GM23248 (cell line): ENCODE results near the gene SFT2D3. TPM values are rescaled to one million over a fixed set of nuclear protein-coding genes. Genes with fewer than 3 reads are reported as not detected.

Experiments
- DNase-seq: peaks from one replicate; pipeline ENCODE4 v3.0.0-alpha.2; 2015
- H2AFZ ChIP-seq: fragments of 200-600 bp; sonication (generic); 2 replicates; pipeline ENCODE4 v1.6.1; 2016; ENCODE audit warnings: antibody characterized with exemption
- H3F3A ChIP-seq: fragments of 200-600 bp; sonication (generic); 2 replicates; pipeline ENCODE4 v1.6.1; 2016; ENCODE audit warnings: mild to moderate bottlenecking, antibody characterized with exemption, mixed run types; ENCODE audit not compliant: insufficient read depth
- H3K27ac ChIP-seq: fragments of 200-600 bp; sonication (generic); 2 replicates; pipeline ENCODE4 v1.5.1; 2016; ENCODE audit warnings: mild to moderate bottlenecking
- H3K27me3 ChIP-seq: fragments of 200-600 bp; sonication (generic); replicated peaks from 2 replicates; pipeline ENCODE4 v1.6.1; 2016; ENCODE audit warnings: mild to moderate bottlenecking; ENCODE audit not compliant: insufficient read depth
- H3K36me3 ChIP-seq: fragments of 200-600 bp; sonication (generic); 2 replicates; pipeline ENCODE4 v1.6.1; 2016; ENCODE audit warnings: low read depth, mild to moderate bottlenecking
- H3K4me1 ChIP-seq: fragments of 200-600 bp; sonication (generic); 2 replicates; pipeline ENCODE4 v1.6.1; 2016; ENCODE audit warnings: mild to moderate bottlenecking; ENCODE audit not compliant: insufficient read depth
- H3K4me2 ChIP-seq: fragments of 200-600 bp; sonication (generic); one replicate; pipeline ENCODE4 v1.6.1; 2016; ENCODE audit warnings: mild to moderate bottlenecking; ENCODE audit not compliant: unreplicated experiment
- H3K4me3 ChIP-seq: fragments of 200-600 bp; sonication (generic); 2 replicates; pipeline ENCODE4 v1.5.1; 2016; ENCODE audit warnings: mild to moderate bottlenecking
- H3K79me2 ChIP-seq: fragments of 200-600 bp; sonication (generic); 2 replicates; pipeline ENCODE4 v1.6.1; 2016; ENCODE audit warnings: mild to moderate bottlenecking; ENCODE audit not compliant: insufficient read depth
- H3K9ac ChIP-seq: fragments of 200-600 bp; sonication (generic); 2 replicates; pipeline ENCODE4 v1.6.1; 2016; ENCODE audit warnings: mild to moderate bottlenecking
- H3K9me2 ChIP-seq: fragments of 200-600 bp; sonication (generic); 2 replicates; pipeline ENCODE4 v1.6.1; 2016; ENCODE audit warnings: mixed run types, mild to moderate bottlenecking, moderate library complexity; ENCODE audit not compliant: insufficient read depth
- H3K9me3 ChIP-seq: fragments of 200-600 bp; sonication (generic); one replicate; pipeline ENCODE4 v1.6.1; 2017; ENCODE audit warnings: low read depth
- H4K20me1 ChIP-seq: fragments of 200-600 bp; sonication (generic); 2 replicates; pipeline ENCODE4 v1.6.0; 2016; ENCODE audit not compliant: insufficient read depth
- EZH2 ChIP-seq: fragments of 200-600 bp; sonication (generic); IDR thresholded peaks from 2 replicates; pipeline ENCODE4 v1.6.1; 2018; ENCODE audit warnings: antibody characterized with exemption, mild to moderate bottlenecking; ENCODE audit not compliant: insufficient read depth, poor library complexity, severe bottlenecking
- EZH2phosphoT487 ChIP-seq: fragments of 200-600 bp; sonication (generic); IDR thresholded peaks from 2 replicates; pipeline ENCODE4 v1.6.1; 2018; ENCODE audit warnings: antibody characterized with exemption, moderate library complexity, mild to moderate bottlenecking, low read depth; ENCODE audit not compliant: insufficient read depth
- WGBS, 2 experiments: methylation state at CpG; one replicate each; pipeline ENCODE4 v1.1.6; 2015 to 2017; ENCODE audit warnings: low lambda C conversion rate in 2 of 2, low coverage in 1 of 2; ENCODE audit errors: missing lambda C conversion rate in 2 of 2; 5-methylcytosine and 5-hydroxymethylcytosine counted together
- in situ Hi-C: fragments of 300-500 bp; cut with MboI; formaldehyde crosslinking; loops from 2 replicates; pipeline ENCODE4 v1.15.0; 2020
- polyA plus RNA-seq: library from polyadenylated mRNA; unstranded; fragments of >200 nt; fragmentation: Nextera tagmentation; extraction: Ambion mirVana; gene quantifications from 2 replicates; pipeline ENCODE4 v1.2.1, GENCODE V29; 2016
- total RNA-seq: library from RNA; depleted of rRNA; stranded (reverse); fragments of >200 nt; shearing (Covaris generic); gene quantifications from 2 replicates; pipeline ENCODE4 v1.2.3, GENCODE V29; 2014

The SFT2D3 gene
- total and polyA plus RNA-seq, 2 experiments from 2014 or later, result 9.4 TPM; not detected in 1

- in situ Hi-C loops, result no loop called here
- peaks cover 33% of the 10 kb centered on the region for H3F3A ChIP-seq
- H3K27ac ChIP-seq, result no peak overlapping the region
- H3K9ac ChIP-seq, result no peak overlapping the region
- H3K79me2 ChIP-seq, result peaks cover 26% of the 10 kb centered on the region
- no peaks in the 10 kb centered on the region for H3K9me2 ChIP-seq
- no peaks in the 10 kb centered on the region for H3K27me3 ChIP-seq
- H3K9me3 ChIP-seq, result no peaks in the 10 kb centered on the region
- no peak for DNase-seq
- peaks cover 36% of the 10 kb centered on the region for H3K4me1 ChIP-seq
- no peak overlapping the region for H2AFZ ChIP-seq
- H3K36me3 ChIP-seq, result no peaks in the 10 kb centered on the region
- no peak for TF ChIP-seq EZH2
- TF ChIP-seq EZH2phosphoT487, result no peak
- no peaks in the 10 kb centered on the region for H4K20me1 ChIP-seq
- 86 to 91% methylated on average over 5 of the region's 5 CpGs for WGBS, 2 experiments
- H3K4me2 ChIP-seq, result no peak overlapping the region
- no peak overlapping the region for H3K4me3 ChIP-seq
Observed at GRCh38 chr2:127703282-127703681, 2.0 kb downstream of the SFT2D3 start.

- H3K36me3 ChIP-seq, result no peaks in the 10 kb centered on the region
- peaks cover 36% of the 10 kb centered on the region for H3K4me1 ChIP-seq
- H3K79me2 ChIP-seq, result peaks cover 26% of the 10 kb centered on the region
- H3K9ac ChIP-seq, result 0 out of 2 replicates have a peak overlapping the region, but pooled peaks have one; percentile 12
- TF ChIP-seq EZH2 (no peak), EZH2phosphoT487 (no peak)
- in situ Hi-C loops, result no loop called here
- no peak overlapping the region for H3K4me3 ChIP-seq
- H3K27me3 ChIP-seq, result no peaks in the 10 kb centered on the region
- peak overlapping the region; percentile 47 for H3K27ac ChIP-seq
- no peaks in the 10 kb centered on the region for H3K9me3 ChIP-seq
- H3F3A ChIP-seq, result peaks cover 33% of the 10 kb centered on the region
- H3K9me2 ChIP-seq, result no peaks in the 10 kb centered on the region
- peak; percentile 12 for DNase-seq
- H3K4me2 ChIP-seq, result peak overlapping the region; percentile 47
- no peaks in the 10 kb centered on the region for H4K20me1 ChIP-seq
- WGBS, 2 experiments, result 49 to 50% methylated on average over 5 of the region's 5 CpGs
- H2AFZ ChIP-seq, result no peak overlapping the region
Observed at GRCh38 chr2:127704641-127705390, 3.5 kb downstream of the SFT2D3 start.

GRCh38 chr2:127705391-127706065 is 4.2 kb downstream of the SFT2D3 start:
- Histone ChIP-seq H3K9ac (0 out of 2 replicates have a peak overlapping the region, but pooled peaks have one; percentile 12), H3K4me2 (peak overlapping the region; percentile 47), H3F3A (peaks cover 33% of the 10 kb centered on the region), H3K4me3 (no peak overlapping the region), H3K9me3 (no peaks in the 10 kb centered on the region), H2AFZ (no peak overlapping the region), H3K27me3 (no peaks in the 10 kb centered on the region), H4K20me1 (no peaks in the 10 kb centered on the region), H3K36me3 (no peaks in the 10 kb centered on the region), H3K4me1 (peaks cover 34% of the 10 kb centered on the region), H3K9me2 (no peaks in the 10 kb centered on the region), H3K79me2 (peaks cover 26% of the 10 kb centered on the region), H3K27ac (peak overlapping the region; percentile 47)
- in situ Hi-C loops, result no loop called here
- WGBS, 2 experiments, result 26 to 29% methylated on average over 5 of the region's 5 CpGs
- DNase-seq, result peak; percentile 57
- TF ChIP-seq EZH2 (no peak), EZH2phosphoT487 (no peak)

- Histone ChIP-seq H2AFZ (no peak overlapping the region), H3K9ac (no peak overlapping the region), H3K36me3 (no peaks in the 10 kb centered on the region), H3K4me1 (peaks cover 29% of the 10 kb centered on the region), H3K27me3 (no peaks in the 10 kb centered on the region), H3F3A (peaks cover 33% of the 10 kb centered on the region), H3K4me3 (no peak overlapping the region), H3K4me2 (no peak overlapping the region), H3K9me2 (no peaks in the 10 kb centered on the region), H3K79me2 (peaks cover 26% of the 10 kb centered on the region), H4K20me1 (no peaks in the 10 kb centered on the region), H3K27ac (peak overlapping the region; percentile 47), H3K9me3 (no peaks in the 10 kb centered on the region)
- WGBS, 2 experiments, result 83 to 85% methylated on average over 14 of the region's 14 CpGs
- DNase-seq, result no peak
- TF ChIP-seq EZH2, result no peak
- TF ChIP-seq EZH2phosphoT487, result no peak
- in situ Hi-C loops, result no loop called here
Observed at GRCh38 chr2:127706215-127706990, 5.1 kb downstream of the SFT2D3 start.
